ENCODE results near the gene ASB5. TPM values are rescaled to one million over a fixed set of nuclear protein-coding genes. Genes with fewer than 3 reads are reported as not detected.

ASB5 gene
- polyA plus RNA-seq, 1 donor (not counting 4 experiments of a cell fraction or from before 2014, with no cell fraction given), result not detected

GRCh38 chr4:176270669-176271068 lies 1.6 kb upstream of the ASB5 start:
- Histone ChIP-seq H3K27me3 (ENCODE audit: control insufficient read depth, extremely low read depth, insufficient read depth, low read length) (no peaks in the 10 kb centered on the region), H3K9ac (ENCODE audit: control insufficient read depth, extremely low read depth, insufficient read depth, low read length) (peak overlapping the region; percentile 36), H3K36me3 (ENCODE audit: control insufficient read depth in 2 of 2, extremely low read depth in 1 of 2, insufficient read depth in 2 of 2, low read length in 2 of 2) (no peaks in the 10 kb centered on the region), H4K20me1 (ENCODE audit: control insufficient read depth, extremely low read depth, insufficient read depth, low read length) (no peaks in the 10 kb centered on the region), H3K79me2 (ENCODE audit: control insufficient read depth, insufficient read depth, low read length) (no peaks in the 10 kb centered on the region), H3K4me3 (ENCODE audit: control insufficient read depth in 2 of 3, extremely low read depth in 1 of 3, insufficient read depth in 2 of 3, low read depth in 1 of 3, low read length in 3 of 3) (peak overlapping the region in 2 of 3 experiments; percentile 29 to 50), H3K9me1 (ENCODE audit: control insufficient read depth, extremely low read depth, insufficient read depth, low read length) (no peaks in the 10 kb centered on the region), H3K9me3 (ENCODE audit: control insufficient read depth, low read depth, low read length) (no peaks in the 10 kb centered on the region), H3K27ac (ENCODE audit: control insufficient read depth, insufficient read depth, low read length) (peak overlapping the region; percentile 76), H3K4me1 (ENCODE audit: control insufficient read depth, extremely low read depth, insufficient read depth, low read length) (peaks cover 28% of the 10 kb centered on the region), H3K4me2 (ENCODE audit: control insufficient read depth, extremely low read depth, insufficient read depth, low read depth, low read length) (peak overlapping the region; percentile 75), H2AFZ (ENCODE audit: control insufficient read depth, low read length) (peak overlapping the region; percentile 62)
- DNase-seq (ENCODE audit: low read depth, low spot score) (peak; percentile 81), FAIRE-seq (peak; percentile 100)
- TF ChIP-seq CTCF (optimal IDR thresholded peaks at IDR 0.05 in 1 of 3, IDR thresholded peaks at IDR 0.05 in 1 of 3, conservative IDR thresholded peaks at IDR 0.05 in 1 of 3; ENCODE audit: extremely low read depth in 1 of 3, insufficient read depth in 2 of 3, low read length in 3 of 3) (no peak), EZH2 (IDR thresholded peaks at IDR 0.05; ENCODE audit: low read length) (no peak)
- dilution Hi-C loops (cut with MboI; ENCODE audit: extremely low pct_ligation_motif_present, low sequenced_read_pairs), result no loop called here

GRCh38 chr4:176266026-176266425 lies 3.0 kb downstream of the ASB5 start:
- Histone ChIP-seq H3K27me3 (ENCODE audit: control insufficient read depth, extremely low read depth, insufficient read depth, low read length) (no peaks in the 10 kb centered on the region), H3K4me1 (ENCODE audit: control insufficient read depth, extremely low read depth, insufficient read depth, low read length) (peaks cover 8% of the 10 kb centered on the region), H3K9ac (ENCODE audit: control insufficient read depth, extremely low read depth, insufficient read depth, low read length) (no peak overlapping the region), H3K36me3 (ENCODE audit: control insufficient read depth in 2 of 2, extremely low read depth in 1 of 2, insufficient read depth in 2 of 2, low read length in 2 of 2) (no peaks in the 10 kb centered on the region), H2AFZ (ENCODE audit: control insufficient read depth, low read length) (no peak overlapping the region), H3K79me2 (ENCODE audit: control insufficient read depth, insufficient read depth, low read length) (no peaks in the 10 kb centered on the region), H3K27ac (ENCODE audit: control insufficient read depth, insufficient read depth, low read length) (no peak overlapping the region), H3K9me1 (ENCODE audit: control insufficient read depth, extremely low read depth, insufficient read depth, low read length) (no peaks in the 10 kb centered on the region), H3K4me3 (ENCODE audit: control insufficient read depth in 2 of 3, extremely low read depth in 1 of 3, insufficient read depth in 2 of 3, low read depth in 1 of 3, low read length in 3 of 3) (no peak overlapping the region), H3K4me2 (ENCODE audit: control insufficient read depth, extremely low read depth, insufficient read depth, low read depth, low read length) (no peak overlapping the region), H4K20me1 (ENCODE audit: control insufficient read depth, extremely low read depth, insufficient read depth, low read length) (no peaks in the 10 kb centered on the region), H3K9me3 (ENCODE audit: control insufficient read depth, low read depth, low read length) (no peaks in the 10 kb centered on the region)
- dilution Hi-C loops (cut with MboI; ENCODE audit: extremely low pct_ligation_motif_present, low sequenced_read_pairs), result no loop called here
- DNase-seq (ENCODE audit: low read depth, low spot score) (no peak), FAIRE-seq (no peak)
- TF ChIP-seq CTCF (optimal IDR thresholded peaks at IDR 0.05 in 1 of 3, IDR thresholded peaks at IDR 0.05 in 1 of 3, conservative IDR thresholded peaks at IDR 0.05 in 1 of 3; ENCODE audit: extremely low read depth in 1 of 3, insufficient read depth in 2 of 3, low read length in 3 of 3), result no peak
- TF ChIP-seq EZH2 (IDR thresholded peaks at IDR 0.05; ENCODE audit: low read length), result no peak

Measured in keratinocyte (primary cell).